ENCODE data around the gene DQX1.

DQX1 gene

GRCh38 chr2:74533464-74533863 is 7.4 kb upstream of the DQX1 start:
- ATAC-seq = no peak
- no peak for TF ChIP-seq CSRNP3 (CRISPR knock-in tag; IDR thresholded peaks at IDR 0.05)
- TF ChIP-seq ZFP3 (CRISPR knock-in tag; IDR thresholded peaks at IDR 0.05) = no peak
- TF ChIP-seq ZC3H10 (CRISPR knock-in tag; IDR thresholded peaks at IDR 0.05) = no peak
- TF ChIP-seq CREB5 (CRISPR knock-in tag; IDR thresholded peaks at IDR 0.05; ENCODE audit: low read depth) = no peak

- TF ChIP-seq CREB5 (CRISPR knock-in tag; IDR thresholded peaks at IDR 0.05; ENCODE audit: low read depth) (no peak), ZFP30 (CRISPR knock-in tag; IDR thresholded peaks at IDR 0.05) (no peak), ZNF565 (CRISPR knock-in tag; conservative IDR thresholded peaks at IDR 0.05; ENCODE audit: low read depth) (no peak), ZC3H10 (CRISPR knock-in tag; IDR thresholded peaks at IDR 0.05) (no peak), OSR1 (CRISPR knock-in tag; IDR thresholded peaks at IDR 0.05) (no peak), PPARA (CRISPR knock-in tag; IDR thresholded peaks at IDR 0.05; ENCODE audit: borderline replicate concordance) (no peak), ISL1 (CRISPR knock-in tag; IDR thresholded peaks at IDR 0.05) (no peak), RARB (CRISPR knock-in tag; IDR thresholded peaks at IDR 0.05) (no peak), TCF4 (CRISPR knock-in tag; IDR thresholded peaks at IDR 0.05; ENCODE audit: borderline replicate concordance) (no peak), POU6F1 (CRISPR knock-in tag; IDR thresholded peaks at IDR 0.05; ENCODE audit: borderline replicate concordance, low read depth) (no peak), ZFP3 (CRISPR knock-in tag; IDR thresholded peaks at IDR 0.05) (no peak), ZNF70 (CRISPR knock-in tag; IDR thresholded peaks at IDR 0.05) (no peak), TOX (CRISPR knock-in tag; IDR thresholded peaks at IDR 0.05; ENCODE audit: borderline replicate concordance) (no peak), BACH2 (CRISPR knock-in tag; IDR thresholded peaks at IDR 0.05; ENCODE audit: borderline replicate concordance) (no peak), ESRRG (CRISPR knock-in tag; IDR thresholded peaks at IDR 0.05) (no peak), ZNF8 (CRISPR knock-in tag; IDR thresholded peaks at IDR 0.05) (no peak), CSDC2 (CRISPR knock-in tag; IDR thresholded peaks at IDR 0.05) (no peak), TSHZ2 (CRISPR knock-in tag; IDR thresholded peaks at IDR 0.05) (no peak), GLIS3 (CRISPR knock-in tag; IDR thresholded peaks at IDR 0.05) (no peak), ARNTL (CRISPR knock-in tag; IDR thresholded peaks at IDR 0.05; ENCODE audit: borderline replicate concordance, low read depth) (no peak)
Observed at GRCh38 chr2:74532222-74532621, 6.2 kb upstream of the DQX1 start.

GRCh38 chr2:74531666-74532065 is 5.6 kb upstream of the DQX1 start:
- TF ChIP-seq TOX (CRISPR knock-in tag; IDR thresholded peaks at IDR 0.05; ENCODE audit: borderline replicate concordance) (no peak), GLIS3 (CRISPR knock-in tag; IDR thresholded peaks at IDR 0.05) (no peak), POU6F1 (CRISPR knock-in tag; IDR thresholded peaks at IDR 0.05; ENCODE audit: borderline replicate concordance, low read depth) (no peak), SNAI2 (CRISPR knock-in tag; IDR thresholded peaks at IDR 0.05) (no peak), ARNTL (CRISPR knock-in tag; IDR thresholded peaks at IDR 0.05; ENCODE audit: borderline replicate concordance, low read depth) (no peak), PPARA (CRISPR knock-in tag; IDR thresholded peaks at IDR 0.05; ENCODE audit: borderline replicate concordance) (no peak), ZFP3 (CRISPR knock-in tag; IDR thresholded peaks at IDR 0.05) (no peak), ZNF565 (CRISPR knock-in tag; conservative IDR thresholded peaks at IDR 0.05; ENCODE audit: low read depth) (no peak), ISL1 (CRISPR knock-in tag; IDR thresholded peaks at IDR 0.05) (no peak), CREB5 (CRISPR knock-in tag; IDR thresholded peaks at IDR 0.05; ENCODE audit: low read depth) (no peak), ZC3H10 (CRISPR knock-in tag; IDR thresholded peaks at IDR 0.05) (no peak), OSR1 (CRISPR knock-in tag; IDR thresholded peaks at IDR 0.05) (no peak), PATZ1 (CRISPR knock-in tag; IDR thresholded peaks at IDR 0.05; ENCODE audit: borderline replicate concordance) (no peak), ZFP30 (CRISPR knock-in tag; IDR thresholded peaks at IDR 0.05) (no peak), ZNF8 (CRISPR knock-in tag; IDR thresholded peaks at IDR 0.05) (no peak)
- no peak for ATAC-seq

More at GRCh38 chr2:74532222-74532621, 6.2 kb upstream of the DQX1 start:
- no peak for ATAC-seq

Data from SK-N-SH treated with all-trans-retinoic acid at 6 μM for 48 hours (cell line).